EL (cell line): ENCODE data around the gene TOP2B.

Source experiments
- DNase-seq: peaks from one replicate; pipeline ENCODE4 v3.0.0-alpha.2; 2016

The TOP2B gene

GRCh38 chr3:25610779-25611178, 53.9 kb downstream of the TOP2B start:
- no peak for DNase-seq

GRCh38 chr3:25610167-25610566, 54.5 kb downstream of the TOP2B start:
- DNase-seq: no peak

- DNase-seq: peak; percentile 83
These were observed 60.5 kb downstream of the TOP2B start for GRCh38 chr3:25604107-25604805.

- DNase-seq: peak; percentile 57
These were observed 61.0 kb downstream of the TOP2B start for GRCh38 chr3:25603703-25604102.

GRCh38 chr3:25597535-25598101, 67.1 kb downstream of the TOP2B start:
- DNase-seq: no peak

GRCh38 chr3:25594007-25594502, 70.7 kb downstream of the TOP2B start:
- DNase-seq: peak; percentile 74

GRCh38 chr3:25593001-25593400, 71.7 kb downstream of the TOP2B start:
- no peak for DNase-seq

GRCh38 chr3:25592510-25592968, 72.2 kb downstream of the TOP2B start:
- DNase-seq: peak; percentile 91

- DNase-seq: no peak
These were observed 74.9 kb downstream of the TOP2B start for GRCh38 chr3:25589783-25590258.

GRCh38 chr3:25589104-25589782, 75.5 kb downstream of the TOP2B start:
- no peak for DNase-seq

GRCh38 chr3:25588441-25589103, 76.1 kb downstream of the TOP2B start:
- DNase-seq: no peak

- DNase-seq: no peak
These were observed 76.7 kb downstream of the TOP2B start for GRCh38 chr3:25587975-25588374.

- DNase-seq: no peak
These were observed 77.2 kb downstream of the TOP2B start for GRCh38 chr3:25587526-25587925.

GRCh38 chr3:25587094-25587493, 77.6 kb downstream of the TOP2B start:
- no peak for DNase-seq

GRCh38 chr3:25586553-25586952, 78.2 kb downstream of the TOP2B start:
- no peak for DNase-seq

- no peak for DNase-seq
These were observed 78.6 kb downstream of the TOP2B start for GRCh38 chr3:25586167-25586505.

- peak; percentile 61 for DNase-seq
These were observed 79.1 kb downstream of the TOP2B start for GRCh38 chr3:25585361-25586166.

GRCh38 chr3:25584011-25584789, 80.5 kb downstream of the TOP2B start:
- no peak for DNase-seq

GRCh38 chr3:25583343-25583742, 81.4 kb downstream of the TOP2B start:
- DNase-seq: no peak

GRCh38 chr3:25582242-25582641, 82.5 kb downstream of the TOP2B start:
- peak; percentile 95 for DNase-seq

- DNase-seq: no peak
These were observed 82.9 kb downstream of the TOP2B start for GRCh38 chr3:25581823-25582222.

GRCh38 chr3:25581335-25581734, 83.4 kb downstream of the TOP2B start:
- DNase-seq: no peak
